Measurements from ENCODE around the gene KIF13A.
"Not testable (repeated sequence)": the region's sequence is repeated elsewhere in the genome, so short reads cannot be mapped to it uniquely, and the experiment has no call there.

Gene KIF13A

DNA sequence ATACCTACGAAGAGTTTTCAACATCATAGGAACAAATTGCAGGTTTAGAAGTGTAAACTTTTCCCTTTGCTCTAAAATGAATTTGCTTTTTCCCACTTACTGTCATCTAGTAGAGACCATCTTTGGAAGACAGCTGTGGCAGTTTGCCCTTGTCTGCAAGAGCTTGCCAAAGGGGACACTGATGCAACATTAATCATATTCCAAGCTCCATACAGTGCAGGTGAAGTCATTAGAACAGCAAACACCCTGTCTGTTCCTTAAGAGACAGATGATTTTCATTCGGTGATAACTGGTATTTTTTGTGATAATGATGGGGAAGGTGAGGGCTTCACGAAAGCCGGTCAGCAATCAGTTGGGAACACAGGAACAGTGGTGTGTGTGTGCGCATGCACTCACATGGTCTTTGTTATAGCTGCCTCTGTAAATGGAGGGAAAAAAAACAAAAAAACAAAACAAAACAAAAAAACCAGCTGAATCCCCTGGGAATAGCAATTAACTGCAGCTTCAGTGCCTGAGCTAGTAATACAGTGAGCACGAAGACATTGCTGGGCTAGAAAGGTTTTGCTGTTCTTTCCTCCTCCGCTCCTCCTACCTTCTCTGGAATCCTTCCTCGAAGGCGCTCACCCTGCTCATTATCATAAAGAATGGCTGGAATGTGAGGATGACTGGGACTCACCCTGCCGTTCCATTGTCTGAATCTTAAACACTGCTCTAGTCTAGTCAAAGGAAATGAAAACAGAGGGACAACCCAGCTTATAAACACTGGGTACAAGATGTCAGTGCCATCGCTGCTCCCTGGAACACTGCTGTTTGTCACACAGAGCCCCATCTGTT is 35.2 kb upstream of the KIF13A start:
- Histone ChIP-seq H3K27me3 (ENCODE audit: control insufficient read depth, insufficient read depth, low read length) (no peaks in the 10 kb centered on the region), H3K36me3 (ENCODE audit: control insufficient read depth, insufficient read depth, low read length) (no peaks in the 10 kb centered on the region), H3K4me1 (ENCODE audit: control insufficient read depth, insufficient read depth, low read length) (peaks cover 5% of the 10 kb centered on the region; the same call in 1 of the 2 replicates), H3K4me3 (ENCODE audit: low read length) (no peak overlapping the region), H3K9me3 (ENCODE audit: control insufficient read depth, insufficient read depth, low read length) (no peaks in the 10 kb centered on the region), H3K27ac (ENCODE audit: low read length) (no peak overlapping the region)
- DNase-seq (ENCODE audit: low read depth, low spot score): peak; percentile 83
- WGBS (ENCODE audit: insufficient coverage, insufficient read length): no CpG with 5 or more reads among the region's 11 CpGs

DNA sequence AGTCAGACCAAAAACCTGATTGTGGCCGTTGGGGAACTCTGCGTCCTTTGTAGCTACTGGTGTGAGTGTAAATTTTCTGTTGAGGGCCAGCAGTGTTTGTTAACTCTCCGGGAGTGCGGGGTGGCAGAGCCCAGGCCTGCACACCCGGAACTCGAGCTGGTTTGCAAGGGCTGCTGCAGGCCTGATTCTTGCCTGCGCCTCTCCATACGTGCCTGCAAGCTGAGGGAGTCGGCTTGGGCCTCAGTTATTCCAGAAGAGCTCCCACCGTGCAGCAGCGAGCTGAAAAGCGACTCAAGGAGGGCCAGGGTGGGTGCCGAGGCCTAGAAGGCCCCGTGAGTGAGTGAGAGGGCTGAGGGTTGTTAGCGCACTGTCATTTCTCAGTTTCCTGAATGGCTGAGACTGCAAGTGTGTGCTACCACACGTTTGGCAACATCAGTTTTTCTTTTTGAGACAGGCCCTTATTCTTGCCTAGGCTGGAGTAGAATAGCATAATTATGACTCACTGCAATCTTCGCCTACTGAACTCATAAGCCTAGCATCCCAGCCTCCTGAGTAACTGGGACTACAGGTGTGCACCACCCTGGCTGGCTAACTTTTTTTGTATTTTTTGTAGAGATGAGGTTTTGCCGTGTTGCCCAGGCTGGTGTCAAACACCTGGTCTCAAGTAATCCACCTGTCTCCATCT is 33.9 kb upstream of the KIF13A start:
- H3K9me3 ChIP-seq (ENCODE audit: control insufficient read depth, insufficient read depth, low read length): no peaks in the 10 kb centered on the region
- WGBS (ENCODE audit: insufficient coverage, insufficient read length): no CpG with 5 or more reads among the region's 18 CpGs
- no peak overlapping the region for H3K4me3 ChIP-seq (ENCODE audit: low read length)
- no peaks in the 10 kb centered on the region for H3K36me3 ChIP-seq (ENCODE audit: control insufficient read depth, insufficient read depth, low read length)
- no peaks in the 10 kb centered on the region for H3K27me3 ChIP-seq (ENCODE audit: control insufficient read depth, insufficient read depth, low read length)
- DNase-seq (ENCODE audit: low read depth, low spot score): no peak
- no peak overlapping the region for H3K27ac ChIP-seq (ENCODE audit: low read length)
- H3K4me1 ChIP-seq (ENCODE audit: control insufficient read depth, insufficient read depth, low read length): peaks cover 5% of the 10 kb centered on the region; the same call in 1 of the 2 replicates

DNA sequence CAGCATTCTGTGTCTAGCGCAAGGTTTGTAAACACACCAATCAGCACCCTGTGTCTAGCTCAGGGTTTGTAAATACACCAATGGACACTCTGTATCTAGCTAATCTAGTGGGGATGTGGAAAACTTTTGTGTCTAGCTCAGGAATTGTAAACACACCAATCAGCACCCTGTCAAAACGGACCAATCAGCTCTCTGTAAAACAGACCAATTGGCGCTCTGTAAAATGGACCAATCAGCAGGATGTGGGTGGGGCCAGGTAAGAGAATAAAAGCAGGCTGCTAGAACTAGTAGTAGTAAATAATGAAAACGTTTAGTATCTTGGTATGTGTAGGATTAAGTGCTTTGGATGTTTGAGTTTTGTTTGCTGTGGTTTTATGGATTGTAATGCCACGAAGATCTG is 33.1 kb upstream of the KIF13A start:
- DNase-seq (ENCODE audit: low read depth, low spot score); H3K4me3 ChIP-seq (ENCODE audit: low read length); H3K36me3 ChIP-seq (ENCODE audit: control insufficient read depth, insufficient read depth, low read length); H3K4me1 ChIP-seq (ENCODE audit: control insufficient read depth, insufficient read depth, low read length); H3K27me3 ChIP-seq (ENCODE audit: control insufficient read depth, insufficient read depth, low read length); H3K9me3 ChIP-seq (ENCODE audit: control insufficient read depth, insufficient read depth, low read length); H3K27ac ChIP-seq (ENCODE audit: low read length): not testable (repeated sequence)
- 100% methylated on average over 1 of the region's 5 CpGs for WGBS (ENCODE audit: insufficient coverage, insufficient read length)

DNA sequence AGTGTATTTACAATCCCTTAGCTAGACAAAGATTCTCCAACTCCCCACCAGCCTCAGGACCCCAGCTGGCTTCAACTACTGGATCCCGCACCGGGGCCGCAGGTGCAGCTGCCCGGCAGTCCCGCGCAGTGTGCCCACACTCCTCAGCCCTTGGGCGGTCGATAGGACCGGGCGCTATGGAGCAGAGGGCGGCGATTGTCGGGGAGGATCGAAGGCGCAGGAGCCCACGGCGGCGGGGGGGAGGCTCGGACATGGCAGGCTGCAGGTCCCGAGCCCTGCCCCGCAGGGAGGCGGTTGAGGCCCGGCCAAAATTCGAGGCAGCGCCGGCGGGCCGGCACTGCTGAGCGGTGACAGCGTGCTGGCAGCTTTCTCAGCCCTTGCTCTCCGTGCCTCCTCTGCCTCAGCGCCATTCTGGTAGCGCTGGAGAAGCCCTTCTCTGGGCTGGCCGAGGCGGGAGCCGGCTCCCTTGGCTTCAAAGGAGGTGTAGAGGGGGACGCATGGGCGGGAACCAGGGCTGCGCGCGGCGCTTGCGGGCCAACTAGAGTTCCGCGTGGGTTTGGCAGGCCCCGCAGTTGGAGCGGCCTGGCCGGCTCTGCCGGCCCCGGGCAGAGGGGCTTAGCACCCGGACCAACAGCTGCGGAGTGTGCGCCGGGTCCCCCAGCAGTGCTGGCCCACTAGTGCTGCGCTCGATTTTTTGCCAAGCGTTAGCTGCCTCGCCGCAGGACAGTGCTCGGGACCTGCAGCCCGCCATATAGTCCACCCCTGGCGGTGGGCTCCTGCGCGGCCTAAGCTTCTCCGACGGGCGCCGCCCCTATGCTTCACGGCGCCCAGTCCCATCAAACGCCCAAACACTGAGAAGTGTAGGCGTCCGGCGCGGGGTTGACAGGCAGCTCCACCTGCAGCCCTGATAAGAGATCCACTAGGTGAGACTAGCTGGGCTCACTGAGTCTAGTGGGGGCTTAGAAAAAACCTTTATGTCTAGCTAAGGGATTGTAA is 32.4 kb upstream of the KIF13A start:
- no peaks in the 10 kb centered on the region for H3K9me3 ChIP-seq (ENCODE audit: control insufficient read depth, insufficient read depth, low read length)
- H3K27ac ChIP-seq (ENCODE audit: low read length): no peak overlapping the region
- H3K36me3 ChIP-seq (ENCODE audit: control insufficient read depth, insufficient read depth, low read length): no peaks in the 10 kb centered on the region
- peaks cover 5% of the 10 kb centered on the region; the same call in 1 of the 2 replicates for H3K4me1 ChIP-seq (ENCODE audit: control insufficient read depth, insufficient read depth, low read length)
- WGBS (ENCODE audit: insufficient coverage, insufficient read length): no CpG with 5 or more reads among the region's 75 CpGs
- no peak overlapping the region for H3K4me3 ChIP-seq (ENCODE audit: low read length)
- H3K27me3 ChIP-seq (ENCODE audit: control insufficient read depth, insufficient read depth, low read length): no peaks in the 10 kb centered on the region
- no peak for DNase-seq (ENCODE audit: low read depth, low spot score)

DNA sequence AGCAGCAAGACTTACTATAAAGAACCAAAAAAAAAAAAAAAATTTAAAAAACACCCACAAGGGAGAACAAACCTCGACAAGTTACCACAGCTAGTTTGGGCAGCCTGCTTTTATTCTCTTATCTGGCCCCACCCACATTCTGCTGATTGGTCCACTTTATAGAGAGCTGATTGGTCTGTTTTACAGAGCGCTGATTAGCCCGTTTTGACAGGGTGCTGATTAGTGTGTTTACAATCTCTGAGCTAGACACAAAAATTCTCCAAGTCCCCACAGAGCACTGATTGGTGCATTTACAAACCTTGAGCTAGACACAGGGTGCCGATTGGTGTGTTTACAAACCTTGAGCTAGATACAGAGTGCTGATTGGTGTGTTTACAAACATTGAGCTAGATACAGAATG is 31.7 kb upstream of the KIF13A start:
- DNase-seq (ENCODE audit: low read depth, low spot score); H3K9me3 ChIP-seq (ENCODE audit: control insufficient read depth, insufficient read depth, low read length); H3K4me3 ChIP-seq (ENCODE audit: low read length); H3K27me3 ChIP-seq (ENCODE audit: control insufficient read depth, insufficient read depth, low read length); H3K4me1 ChIP-seq (ENCODE audit: control insufficient read depth, insufficient read depth, low read length); H3K27ac ChIP-seq (ENCODE audit: low read length); H3K36me3 ChIP-seq (ENCODE audit: control insufficient read depth, insufficient read depth, low read length): not testable (repeated sequence)
- no CpG with 5 or more reads among the region's 4 CpGs for WGBS (ENCODE audit: insufficient coverage, insufficient read length)

DNA sequence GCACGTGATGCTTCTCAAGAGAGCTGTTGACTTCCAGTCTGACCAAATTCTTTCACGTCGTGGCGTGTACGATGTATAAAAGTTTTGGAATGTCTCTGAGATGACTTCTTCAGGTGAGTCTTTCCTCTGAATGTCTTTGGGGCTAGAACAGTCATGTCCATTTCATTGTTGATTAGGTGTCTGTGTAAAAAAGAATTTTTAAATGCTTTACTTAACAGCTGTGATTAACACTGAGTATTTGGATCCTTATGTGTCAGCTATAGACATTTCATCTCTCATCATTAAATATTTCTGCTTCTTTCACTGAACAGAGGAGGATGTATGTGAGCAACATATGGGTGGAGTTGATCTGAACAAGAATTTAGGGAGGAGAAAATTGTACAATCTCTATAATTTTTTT is 29.3 kb upstream of the KIF13A start:
- H3K4me1 ChIP-seq (ENCODE audit: control insufficient read depth, insufficient read depth, low read length): 0 out of 2 replicates have a peak, but pooled peaks cover 1% of the 10 kb centered on the region
- no CpG with 5 or more reads among the region's 5 CpGs for WGBS (ENCODE audit: insufficient coverage, insufficient read length)
- no peak for DNase-seq (ENCODE audit: low read depth, low spot score)
- H3K4me3 ChIP-seq (ENCODE audit: low read length): no peak overlapping the region
- H3K9me3 ChIP-seq (ENCODE audit: control insufficient read depth, insufficient read depth, low read length): no peaks in the 10 kb centered on the region
- H3K27me3 ChIP-seq (ENCODE audit: control insufficient read depth, insufficient read depth, low read length): no peaks in the 10 kb centered on the region
- H3K36me3 ChIP-seq (ENCODE audit: control insufficient read depth, insufficient read depth, low read length): no peaks in the 10 kb centered on the region
- H3K27ac ChIP-seq (ENCODE audit: low read length): no peak overlapping the region

DNA sequence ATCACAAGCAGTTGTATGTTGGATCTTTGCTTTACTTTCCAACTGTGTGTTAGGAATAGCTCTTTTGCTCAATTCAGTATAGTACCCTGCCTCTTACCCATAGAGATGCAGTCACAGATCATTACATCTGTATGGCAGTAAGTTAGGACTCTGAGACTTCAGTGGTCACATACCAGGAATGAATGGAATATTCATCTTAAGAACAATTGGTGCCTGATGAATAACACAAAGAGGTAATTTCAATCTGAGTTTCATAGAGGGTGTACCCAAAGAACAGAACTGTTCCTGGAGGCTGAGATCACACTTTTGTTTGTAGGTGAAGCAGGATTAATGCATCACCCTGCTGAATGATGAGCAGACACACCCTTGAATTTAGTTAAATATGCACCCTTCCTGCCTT is 28.7 kb upstream of the KIF13A start:
- H3K36me3 ChIP-seq (ENCODE audit: control insufficient read depth, insufficient read depth, low read length): no peaks in the 10 kb centered on the region
- 0 out of 2 replicates have a peak, but pooled peaks cover under 1% of the 10 kb centered on the region for H3K4me1 ChIP-seq (ENCODE audit: control insufficient read depth, insufficient read depth, low read length)
- no peak overlapping the region for H3K4me3 ChIP-seq (ENCODE audit: low read length)
- H3K9me3 ChIP-seq (ENCODE audit: control insufficient read depth, insufficient read depth, low read length): no peaks in the 10 kb centered on the region
- H3K27me3 ChIP-seq (ENCODE audit: control insufficient read depth, insufficient read depth, low read length): no peaks in the 10 kb centered on the region
- no peak overlapping the region for H3K27ac ChIP-seq (ENCODE audit: low read length)
- DNase-seq (ENCODE audit: low read depth, low spot score): no peak

DNA sequence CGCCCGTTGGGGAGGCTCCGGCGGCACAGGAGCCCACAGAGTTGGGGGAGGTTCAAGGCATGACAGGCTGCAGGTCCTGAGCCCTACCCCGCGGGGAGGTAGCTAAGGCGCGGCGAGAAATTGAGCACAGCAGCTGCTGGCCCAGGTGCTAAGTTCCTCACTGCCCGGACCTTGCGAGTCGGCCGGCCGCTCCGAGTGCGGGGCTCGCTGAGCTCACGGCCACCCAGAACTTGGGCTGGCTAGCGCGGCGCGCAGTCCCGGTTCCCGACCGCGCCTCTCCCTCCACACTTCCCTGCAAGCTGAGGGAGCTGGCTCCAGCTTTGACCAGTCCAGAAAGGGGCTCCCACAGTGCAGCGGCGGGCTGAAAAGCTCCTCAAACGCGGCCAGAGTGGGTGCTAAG is 23.9 kb upstream of the KIF13A start:
- H3K4me3 ChIP-seq (ENCODE audit: low read length): no peak overlapping the region
- H3K27ac ChIP-seq (ENCODE audit: low read length): no peak overlapping the region
- WGBS (ENCODE audit: insufficient coverage, insufficient read length): no CpG with 5 or more reads among the region's 30 CpGs

DNA sequence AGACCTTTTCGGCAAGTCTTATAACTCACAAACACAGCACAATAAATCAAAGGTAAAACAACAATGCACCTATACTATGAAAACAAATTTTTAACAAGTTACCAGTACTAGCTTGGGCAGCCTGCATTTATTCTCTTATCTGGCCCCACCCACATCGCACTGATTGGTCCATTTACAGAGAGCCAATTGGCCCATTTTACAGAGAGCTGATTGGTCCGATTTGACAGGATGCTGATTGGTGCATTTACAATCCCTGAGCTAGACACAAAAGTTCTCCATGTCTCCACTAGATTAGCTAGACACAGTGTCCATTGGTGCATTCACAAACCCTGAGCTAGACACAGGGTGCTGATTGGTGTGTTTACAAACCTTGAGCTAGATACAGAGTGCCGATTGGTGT is 23.1 kb upstream of the KIF13A start:
- WGBS (ENCODE audit: insufficient coverage, insufficient read length): no CpG with 5 or more reads among the region's 4 CpGs
- H3K36me3 ChIP-seq (ENCODE audit: control insufficient read depth, insufficient read depth, low read length); H3K9me3 ChIP-seq (ENCODE audit: control insufficient read depth, insufficient read depth, low read length); H3K27ac ChIP-seq (ENCODE audit: low read length); H3K27me3 ChIP-seq (ENCODE audit: control insufficient read depth, insufficient read depth, low read length); DNase-seq (ENCODE audit: low read depth, low spot score); H3K4me3 ChIP-seq (ENCODE audit: low read length); H3K4me1 ChIP-seq (ENCODE audit: control insufficient read depth, insufficient read depth, low read length): not testable (repeated sequence)

More for the DNA sequence above, 23.9 kb upstream of the KIF13A start:
- Histone ChIP-seq H3K9me3 (ENCODE audit: control insufficient read depth, insufficient read depth, low read length) (peaks cover 1% of the 10 kb centered on the region), H3K36me3 (ENCODE audit: control insufficient read depth, insufficient read depth, low read length) (no peaks in the 10 kb centered on the region), H3K27me3 (ENCODE audit: control insufficient read depth, insufficient read depth, low read length) (no peaks in the 10 kb centered on the region), H3K4me1 (ENCODE audit: control insufficient read depth, insufficient read depth, low read length) (no peaks in the 10 kb centered on the region)
- DNase-seq (ENCODE audit: low read depth, low spot score): no peak

All from iPS DF 6.9 (cell line).